Activated naive CD4-positive, alpha-beta T cell treated with anti-CD3 and anti-CD28 coated beads, Interleukin-2, amount 10 ng/mL, durations not matched to agents 7 days and 5 days (primary cell): ENCODE data around the gene ZBP1.
A peak's percentile ranks its signal among the peaks of the same experiment; 100 is the strongest.

ENCODE experiments used
- CTCF ChIA-PET: fragments of 350-600 bp; sonication (Branson Sonifier 250); formaldehyde crosslinking; loops from one replicate; lab custom pipeline; 2021; ENCODE audit warnings: antibody characterized with exemption; lab: Charles Lee
- DNase-seq: peaks from one replicate; pipeline ENCODE4 v3.0.0-alpha.2; 2020
- H3K27ac Mint-ChIP-seq: one replicate; pipeline ENCODE4 v1.8.0; 2021; ENCODE audit warnings: mild to moderate bottlenecking, moderate library complexity, mixed read lengths
- H3K27me3 Mint-ChIP-seq: one replicate; pipeline ENCODE4 v1.8.0; 2021; ENCODE audit warnings: mild to moderate bottlenecking, mixed read lengths
- H3K36me3 Mint-ChIP-seq: one replicate; pipeline ENCODE4 v1.8.0; 2021; ENCODE audit warnings: mixed read lengths
- H3K4me1 Mint-ChIP-seq: one replicate; pipeline ENCODE4 v1.8.0; 2021; ENCODE audit warnings: mixed read lengths
- H3K4me3 Mint-ChIP-seq: one replicate; pipeline ENCODE4 v1.8.0; 2021; ENCODE audit warnings: mild to moderate bottlenecking, moderate library complexity, mixed read lengths
- H3K9me3 Mint-ChIP-seq: one replicate; pipeline ENCODE4 v1.8.0; 2021; ENCODE audit warnings: mixed read lengths

ZBP1 gene

GRCh38 chr20:57622579-57623381 is 2.6 kb upstream of the ZBP1 start:
- Mint-ChIP-seq H3K36me3 (peaks cover 15% of the 10 kb centered on the region), H3K27ac (peak overlapping the region; percentile 88), H3K9me3 (peaks cover 17% of the 10 kb centered on the region), H3K4me3 (peak overlapping the region; percentile 48), H3K27me3 (peaks cover 29% of the 10 kb centered on the region), H3K4me1 (peaks cover 87% of the 10 kb centered on the region)
- DNase-seq, result peak; percentile 85
- CTCF ChIA-PET, result interaction anchor here (0.6 to 6.8 kb wide), 17 partner anchors 8 to 557 kb away, joined by 3 to 86 read pairs (median 4); no protein-coding TSS in a partner anchor

GRCh38 chr20:57622201-57622570 is 2.0 kb upstream of the ZBP1 start:
- no peak for DNase-seq
- Mint-ChIP-seq H3K27ac (peak overlapping the region; percentile 88), H3K4me3 (peak overlapping the region; percentile 48), H3K4me1 (peaks cover 87% of the 10 kb centered on the region), H3K36me3 (peaks cover 14% of the 10 kb centered on the region), H3K27me3 (peaks cover 33% of the 10 kb centered on the region), H3K9me3 (peaks cover 17% of the 10 kb centered on the region)
- CTCF ChIA-PET, result interaction anchor here (0.7 to 6.8 kb wide), 13 partner anchors 9 to 556 kb away, joined by 3 to 86 read pairs (median 5); no protein-coding TSS in a partner anchor

DNA sequence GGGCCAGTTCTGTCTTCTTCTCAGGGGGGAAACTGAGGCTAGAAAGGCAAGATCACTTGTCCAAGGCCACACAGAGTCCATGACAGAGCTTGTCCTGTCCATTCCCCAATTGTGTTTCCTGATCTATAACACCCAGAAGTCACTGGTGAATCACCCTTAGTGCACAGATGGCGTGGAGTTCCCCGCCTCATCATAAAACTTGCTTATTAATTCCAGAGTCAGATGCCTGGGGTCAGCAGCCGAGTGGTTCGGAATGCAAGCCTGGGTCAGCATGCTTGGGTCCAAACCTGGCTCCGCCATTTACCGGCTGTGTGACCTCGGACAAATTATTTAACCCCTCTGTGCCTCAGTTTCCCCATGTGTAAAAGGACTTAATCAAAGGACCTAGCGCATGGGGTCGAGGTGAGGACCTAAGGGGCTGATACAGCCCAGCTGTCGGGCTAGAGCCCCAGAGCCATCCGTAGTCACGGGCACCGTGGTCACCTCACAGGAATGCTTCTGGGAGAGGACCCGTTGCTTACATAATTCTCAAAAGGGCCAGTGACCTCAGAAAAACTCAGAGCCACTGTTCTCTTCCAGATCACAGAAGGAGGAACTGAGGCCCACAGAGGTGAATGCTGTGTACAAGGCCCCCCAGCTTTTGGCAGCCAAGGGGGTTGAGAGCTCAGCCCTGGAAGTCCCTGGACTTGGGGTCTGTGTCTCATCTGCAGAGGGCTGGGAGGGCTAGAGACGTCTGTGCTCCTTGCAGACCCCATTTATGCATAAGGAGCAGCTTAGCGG is 1.4 kb upstream of the ZBP1 start:
- Mint-ChIP-seq H3K36me3 (peaks cover 14% of the 10 kb centered on the region), H3K9me3 (peaks cover 17% of the 10 kb centered on the region), H3K4me1 (peaks cover 88% of the 10 kb centered on the region), H3K4me3 (peak overlapping the region; percentile 78), H3K27me3 (peaks cover 39% of the 10 kb centered on the region), H3K27ac (peak overlapping the region; percentile 98)
- CTCF ChIA-PET, result interaction anchor here (0.7 to 6.8 kb wide), 8 partner anchors 8 to 559 kb away, joined by 3 to 86 read pairs (median 14); no protein-coding TSS in a partner anchor
- no peak for DNase-seq

DNA sequence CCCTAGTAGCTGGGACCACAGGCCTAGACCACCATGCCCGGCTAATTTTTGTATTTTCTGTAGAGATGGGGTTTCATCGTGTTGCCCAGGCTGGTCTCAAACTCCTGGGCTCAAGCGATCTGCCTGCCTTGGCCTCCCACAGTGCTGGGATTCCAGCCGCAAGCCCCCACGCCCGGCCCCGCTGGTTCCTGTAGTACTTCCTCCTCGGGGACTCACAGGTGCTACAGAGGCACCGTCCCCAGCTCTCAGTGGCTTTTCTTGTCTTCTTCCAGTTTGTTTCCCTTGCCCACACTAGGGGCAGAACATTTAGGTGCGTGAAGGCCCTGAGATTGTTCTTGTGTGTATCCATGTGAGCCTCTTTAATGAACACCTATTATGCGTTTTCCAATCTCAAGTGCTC is 773 bp upstream of the ZBP1 start:
- CTCF ChIA-PET, result interaction anchor here (2.0 to 6.8 kb wide), 5 partner anchors 9 to 559 kb away, joined by 6 to 86 read pairs (median 32); no protein-coding TSS in a partner anchor
- H3K9me3 Mint-ChIP-seq, result peaks cover 15% of the 10 kb centered on the region
- H3K4me1 Mint-ChIP-seq, result peaks cover 83% of the 10 kb centered on the region
- peak overlapping the region; percentile 78 for H3K4me3 Mint-ChIP-seq
- H3K27ac Mint-ChIP-seq, result peak overlapping the region; percentile 98
- DNase-seq, result peak; percentile 38
- H3K36me3 Mint-ChIP-seq, result peaks cover 11% of the 10 kb centered on the region
- peaks cover 45% of the 10 kb centered on the region for H3K27me3 Mint-ChIP-seq

DNA sequence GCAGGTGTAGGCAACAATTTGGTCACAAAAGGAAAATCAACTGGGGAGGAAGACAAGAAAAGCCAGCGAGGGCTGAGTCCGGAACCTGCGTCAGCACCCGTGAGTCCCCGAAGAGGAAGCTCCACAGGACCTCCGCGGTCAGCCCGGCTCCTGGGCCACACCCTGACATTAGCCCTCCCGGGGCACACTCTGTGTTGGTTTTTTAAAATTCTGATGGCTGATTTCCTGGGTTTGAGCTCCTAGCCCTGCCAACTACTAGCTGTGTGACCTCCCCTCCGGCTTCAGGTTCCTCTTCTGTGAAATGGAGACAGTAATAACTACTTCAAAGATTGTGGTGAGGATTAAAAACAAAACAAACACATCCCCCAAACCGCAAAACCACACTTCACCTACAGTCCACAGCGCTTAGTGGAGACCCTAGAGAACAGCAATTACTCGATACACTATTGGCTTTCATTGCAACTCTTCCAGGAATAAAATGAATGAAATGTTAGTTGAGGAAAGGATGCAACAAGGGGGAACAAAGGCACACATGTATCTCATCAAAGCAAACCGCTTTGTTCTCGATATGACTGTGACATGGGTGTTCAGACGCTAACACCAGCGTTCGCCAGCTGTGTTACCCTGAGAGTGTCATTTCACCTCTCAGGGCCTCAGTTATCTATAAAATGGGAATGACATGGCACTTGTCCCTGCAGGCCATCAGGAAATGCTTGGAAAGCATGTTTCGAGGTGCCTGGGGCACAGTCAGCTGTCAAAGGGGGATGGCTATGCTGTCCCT is 985 bp downstream of the ZBP1 start:
- H3K27me3 Mint-ChIP-seq, result peaks cover 50% of the 10 kb centered on the region
- H3K27ac Mint-ChIP-seq, result peak overlapping the region; percentile 98
- peaks cover 3% of the 10 kb centered on the region for H3K36me3 Mint-ChIP-seq
- H3K9me3 Mint-ChIP-seq, result peaks cover 4% of the 10 kb centered on the region
- H3K4me3 Mint-ChIP-seq, result peak overlapping the region; percentile 78
- CTCF ChIA-PET, result interaction anchor here (0.6 to 6.8 kb wide), 7 partner anchors 8 to 590 kb away, joined by 3 to 86 read pairs (median 9); no protein-coding TSS in a partner anchor
- peak; percentile 86 for DNase-seq
- H3K4me1 Mint-ChIP-seq, result peaks cover 71% of the 10 kb centered on the region

DNA sequence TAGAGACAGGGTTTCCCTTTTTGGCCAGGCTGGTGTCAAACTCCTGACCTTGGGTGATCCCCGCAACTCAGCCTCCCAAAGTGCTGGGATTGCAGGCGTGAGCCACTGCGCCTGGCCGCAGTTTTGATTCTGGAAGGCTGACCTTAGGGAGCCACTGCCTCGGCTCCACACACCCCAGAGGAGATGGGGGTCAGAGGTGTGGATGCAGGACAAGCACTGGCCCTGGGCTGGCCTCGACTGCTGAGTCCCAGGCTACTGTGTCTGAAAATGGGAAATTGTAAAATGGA is 1.5 kb downstream of the ZBP1 start:
- Mint-ChIP-seq H3K9me3 (peaks cover under 1% of the 10 kb centered on the region), H3K4me3 (peak overlapping the region; percentile 78), H3K4me1 (peaks cover 69% of the 10 kb centered on the region), H3K27me3 (peaks cover 51% of the 10 kb centered on the region), H3K36me3 (peaks cover 3% of the 10 kb centered on the region), H3K27ac (peak overlapping the region; percentile 98)
- CTCF ChIA-PET, result interaction anchor here (1.5 to 6.8 kb wide), 5 partner anchors 9 to 35 kb away, joined by 7 to 86 read pairs (median 16); no protein-coding TSS in a partner anchor
- no peak for DNase-seq

- Mint-ChIP-seq H3K4me3 (peak overlapping the region; percentile 78), H3K9me3 (no peaks in the 10 kb centered on the region), H3K4me1 (peaks cover 67% of the 10 kb centered on the region), H3K36me3 (peaks cover 4% of the 10 kb centered on the region), H3K27ac (peak overlapping the region; percentile 98), H3K27me3 (peaks cover 55% of the 10 kb centered on the region)
- CTCF ChIA-PET, result interaction anchor here (0.6 to 1.5 kb wide), 3 partner anchors 14 to 36 kb away, joined by 3 to 7 read pairs (median 3); no protein-coding TSS in a partner anchor
- DNase-seq, result peak; percentile 46
Measured at GRCh38 chr20:57618091-57618763, 2.0 kb downstream of the ZBP1 start.

DNA sequence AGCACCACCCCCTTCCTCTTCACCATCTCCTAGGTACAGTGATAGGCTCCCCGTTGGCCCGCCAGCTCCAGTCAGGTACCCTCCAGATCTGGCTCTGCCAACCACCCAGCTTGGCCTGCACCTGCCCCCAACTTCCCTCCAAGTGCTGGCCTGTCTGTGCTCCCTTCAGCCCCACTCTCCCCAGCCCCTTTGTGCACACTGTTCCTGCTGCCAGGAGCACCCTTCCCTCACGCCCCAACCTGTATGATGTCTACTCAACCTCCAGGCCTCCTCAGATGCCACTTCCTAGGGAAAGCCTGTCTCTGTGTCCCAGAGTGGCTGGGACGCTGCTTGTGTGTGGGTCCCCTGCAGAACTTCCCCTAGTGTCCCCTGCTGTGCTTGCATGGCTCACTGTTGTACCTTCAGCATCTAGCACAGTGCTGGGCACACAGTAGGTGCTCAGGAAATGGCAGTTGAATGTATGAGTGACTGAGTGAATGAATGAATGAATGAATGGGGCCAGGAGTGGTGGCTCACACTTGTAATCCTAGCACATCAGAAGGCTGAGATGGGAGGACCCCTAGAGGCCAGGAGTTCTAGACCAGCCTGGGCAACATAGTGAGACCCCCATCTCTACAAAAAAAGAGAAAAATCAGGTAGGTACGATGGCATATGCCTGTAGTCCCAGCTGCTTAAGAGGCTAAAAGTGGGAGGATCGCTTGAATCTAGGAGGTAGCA is 3.0 kb downstream of the ZBP1 start:
- Mint-ChIP-seq H3K27ac (peak overlapping the region; percentile 98), H3K27me3 (peaks cover 55% of the 10 kb centered on the region), H3K9me3 (no peaks in the 10 kb centered on the region), H3K4me3 (no peak overlapping the region), H3K36me3 (peaks cover 7% of the 10 kb centered on the region), H3K4me1 (peaks cover 57% of the 10 kb centered on the region)
- CTCF ChIA-PET, result interaction anchor here (0.6 to 1.5 kb wide), 3 partner anchors 21 to 550 kb away, joined by 3 to 7 read pairs (median 3); no protein-coding TSS in a partner anchor
- no peak for DNase-seq

DNA sequence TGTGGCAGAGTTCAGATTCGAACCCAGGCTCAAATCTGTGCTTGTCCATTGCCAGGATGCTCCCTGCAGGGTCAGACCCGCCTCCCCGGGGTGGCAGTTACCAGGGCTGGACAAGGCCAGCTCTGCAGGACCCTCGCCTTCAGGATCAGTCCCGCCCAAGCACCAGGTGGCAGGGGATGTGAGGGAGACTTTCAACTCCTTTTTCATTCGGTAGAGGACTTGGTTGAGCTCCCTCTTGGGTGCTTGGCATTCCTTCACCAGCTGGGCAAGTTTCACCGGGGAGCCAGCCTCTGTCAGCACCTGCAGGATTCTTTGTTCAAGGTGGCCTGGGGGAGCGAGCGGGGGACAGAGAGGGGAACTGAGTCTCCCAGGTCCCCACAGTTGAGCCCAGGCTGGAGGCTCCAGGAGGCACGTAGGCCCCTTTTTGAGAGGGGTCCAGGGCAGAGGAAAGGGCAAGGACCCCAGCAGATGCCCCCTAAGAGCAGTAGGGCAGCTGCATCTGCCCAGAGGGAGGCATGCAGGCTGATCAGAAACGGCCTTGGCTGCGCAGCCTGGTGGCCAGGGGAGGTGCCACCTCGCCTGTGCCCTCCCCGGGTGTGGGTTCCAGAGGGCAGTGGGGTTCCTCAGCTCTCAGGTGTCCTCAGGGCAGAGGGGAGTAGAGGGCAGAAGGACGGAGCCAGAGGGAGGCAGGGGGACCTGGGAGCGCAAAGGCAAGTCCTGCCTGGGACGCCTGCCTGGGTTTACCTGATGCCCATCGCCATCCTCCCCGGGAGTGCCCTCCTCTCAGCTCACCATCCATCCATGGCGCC is 3.9 kb downstream of the ZBP1 start:
- peak overlapping the region; percentile 76 for H3K27ac Mint-ChIP-seq
- no peak overlapping the region for H3K4me3 Mint-ChIP-seq
- H3K4me1 Mint-ChIP-seq, result peaks cover 48% of the 10 kb centered on the region
- no peaks in the 10 kb centered on the region for H3K9me3 Mint-ChIP-seq
- H3K27me3 Mint-ChIP-seq, result peaks cover 59% of the 10 kb centered on the region
- CTCF ChIA-PET, result interaction anchor here (0.7 to 1.6 kb wide), 2 partner anchors 10 to 20 kb away, joined by 4 read pairs; no protein-coding TSS in a partner anchor
- peaks cover 7% of the 10 kb centered on the region for H3K36me3 Mint-ChIP-seq
- DNase-seq, result no peak

DNA sequence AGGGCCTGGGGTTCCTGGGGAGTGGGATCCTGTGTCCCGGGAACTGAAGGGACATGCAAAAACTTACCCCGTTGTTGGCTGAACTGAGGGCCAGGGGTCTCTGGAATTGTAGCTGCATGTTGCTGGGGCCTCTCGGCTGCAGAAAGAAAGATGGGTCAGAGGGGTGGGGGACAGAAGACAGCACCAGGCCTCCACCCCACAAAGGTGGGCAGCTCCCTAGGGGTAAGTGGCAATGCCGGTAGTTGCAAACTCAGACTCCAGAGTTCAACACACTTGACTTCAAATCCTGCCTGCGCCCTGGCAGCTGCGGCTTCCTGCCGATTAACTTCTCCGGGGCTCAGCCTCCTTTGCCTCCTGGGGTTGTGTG is 4.8 kb downstream of the ZBP1 start:
- H3K27me3 Mint-ChIP-seq, result peaks cover 66% of the 10 kb centered on the region
- no peak for DNase-seq
- CTCF ChIA-PET, result interaction anchor here (0.7 to 1.6 kb wide), 3 partner anchors 9 to 596 kb away, joined by 3 to 4 read pairs (median 4); no protein-coding TSS in a partner anchor
- no peak overlapping the region for H3K4me3 Mint-ChIP-seq
- no peaks in the 10 kb centered on the region for H3K9me3 Mint-ChIP-seq
- H3K36me3 Mint-ChIP-seq, result peaks cover 7% of the 10 kb centered on the region
- H3K27ac Mint-ChIP-seq, result no peak overlapping the region
- peaks cover 39% of the 10 kb centered on the region for H3K4me1 Mint-ChIP-seq

DNA sequence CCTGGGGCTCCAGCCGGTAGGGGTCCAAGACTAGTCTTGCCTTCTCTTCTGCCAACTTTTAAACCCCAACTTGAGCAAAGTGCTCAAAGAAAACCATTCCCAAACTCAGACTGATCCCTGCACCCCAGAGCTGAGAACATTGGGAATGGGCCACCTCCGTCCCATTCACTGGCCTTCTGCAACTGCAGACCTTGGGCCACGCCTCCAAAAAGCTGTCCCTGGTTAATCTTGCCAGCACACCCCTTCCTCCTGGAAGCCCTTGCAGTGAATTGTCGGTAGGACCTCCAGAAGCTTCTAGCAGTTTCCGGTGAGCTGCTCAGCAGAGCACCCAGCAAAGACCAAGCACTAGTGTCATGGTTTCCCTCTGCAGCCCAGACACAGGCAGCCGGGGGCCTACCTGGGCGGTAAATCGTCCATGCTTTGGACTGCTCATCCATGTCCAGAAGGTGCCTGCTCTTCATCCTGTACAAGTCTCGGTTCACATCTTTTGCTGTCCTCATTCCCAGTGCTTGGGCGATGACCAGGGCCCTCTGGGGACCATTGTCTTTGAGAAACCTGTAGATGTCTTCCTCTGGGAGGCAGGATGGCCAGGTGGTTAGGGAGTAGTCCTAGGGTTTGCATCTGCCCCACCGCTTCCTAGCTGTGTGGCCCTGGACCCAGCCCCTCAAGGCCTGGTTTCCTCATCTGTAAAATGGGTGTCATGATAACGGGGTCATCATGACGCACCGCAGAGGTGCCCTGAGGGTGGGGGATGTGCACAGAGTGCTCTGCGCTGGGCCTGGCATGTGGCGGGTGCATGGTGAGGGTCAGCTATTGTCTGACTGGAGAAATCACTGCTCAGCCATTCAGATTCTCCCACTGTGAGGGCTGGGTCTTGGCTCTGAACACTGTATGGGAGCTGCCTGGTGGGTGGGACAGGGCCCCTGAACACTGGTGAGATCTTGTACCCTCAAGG is 5.5 kb downstream of the ZBP1 start:
- H3K36me3 Mint-ChIP-seq, result peaks cover 7% of the 10 kb centered on the region
- H3K4me3 Mint-ChIP-seq, result no peak overlapping the region
- H3K9me3 Mint-ChIP-seq, result no peaks in the 10 kb centered on the region
- H3K27me3 Mint-ChIP-seq, result peaks cover 73% of the 10 kb centered on the region
- H3K27ac Mint-ChIP-seq, result no peak overlapping the region
- CTCF ChIA-PET, result interaction anchor here (1.5 to 1.6 kb wide), 2 partner anchors 9 to 597 kb away, joined by 3 to 4 read pairs; no protein-coding TSS in a partner anchor
- peaks cover 32% of the 10 kb centered on the region for H3K4me1 Mint-ChIP-seq
- DNase-seq, result no peak
